ENCODE data around the gene GNG8. TPM values are rescaled to one million over a fixed set of nuclear protein-coding genes. Genes with fewer than 3 reads are reported as not detected.

GNG8 gene
- total and polyA plus RNA-seq, 4 experiments from 2014 or later, result not detected

GRCh38 chr19:46626446-46626845 lies 9.6 kb downstream of the GNG8 start:
- Histone ChIP-seq H3K9me3 (ENCODE audit: control insufficient read depth in 1 of 2, low read length in 2 of 2) (no peaks in the 10 kb centered on the region), H3K27me3 (ENCODE audit: insufficient read depth, low read length) (no peaks in the 10 kb centered on the region), H3K36me3 (ENCODE audit: insufficient read depth, low read length) (no peaks in the 10 kb centered on the region), H3K4me1 (ENCODE audit: insufficient read depth, low read length) (peaks cover 25% of the 10 kb centered on the region), H3K27ac (ENCODE audit: low read depth, low read length) (no peak overlapping the region), H3K4me3 (ENCODE audit: low read length in 2 of 2) (no peak overlapping the region)
- Mint-ChIP-seq H3K27ac (no peak overlapping the region), H3K27me3 (peaks cover 1 to 2% of the 10 kb centered on the region in 2 donors), H3K4me1 (peaks cover 7 to 24% (median 8%) of the 10 kb centered on the region in 4 donors), H3K9me3 (no peaks in the 10 kb centered on the region), H3K36me3 (no peaks in the 10 kb centered on the region), H3K4me3 (no peak overlapping the region)
- DNase-seq, result no peak
- CTCF ChIA-PET (ENCODE audit: partially characterized antibody), result interaction anchor here (1.1 kb wide), 1 partner anchor 35 kb away, joined by 3 read pairs; the partner anchor contains the start of gene DACT3
- intact Hi-C loops (cut with micrococcal nuclease), result no loop called here
- POLR2A ChIA-PET (ENCODE audit: partially characterized antibody), result no interaction called here

DNA sequence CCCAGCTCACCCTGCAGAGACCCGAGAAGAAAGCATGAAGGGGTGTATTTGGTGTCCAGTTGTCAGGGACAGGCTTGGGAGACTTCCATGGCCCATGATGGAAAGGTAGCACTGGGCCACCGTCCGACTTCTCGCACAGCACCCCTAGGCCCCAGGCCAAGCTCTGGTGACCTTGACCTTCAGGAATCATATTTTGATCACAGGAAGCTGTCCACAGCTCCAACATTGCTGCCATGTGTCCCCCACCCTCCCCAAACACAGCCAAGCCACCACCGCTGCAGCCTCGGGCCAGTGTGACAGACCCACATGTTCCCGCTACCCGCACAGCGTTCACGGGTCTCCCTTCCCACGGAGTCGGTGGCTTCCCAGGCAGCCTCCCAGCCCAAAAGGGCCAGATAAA lies 10.3 kb downstream of the GNG8 start:
- Mint-ChIP-seq H3K4me1 (peaks cover 7 to 25% (median 8%) of the 10 kb centered on the region in 4 donors), H3K4me3 (no peak overlapping the region), H3K36me3 (no peaks in the 10 kb centered on the region), H3K27me3 (peaks cover 1 to 2% of the 10 kb centered on the region in 2 donors), H3K9me3 (no peaks in the 10 kb centered on the region), H3K27ac (no peak overlapping the region)
- intact Hi-C loops (cut with micrococcal nuclease), result no loop called here
- CTCF ChIA-PET (ENCODE audit: partially characterized antibody), result interaction anchor here (0.9 to 2.0 kb wide), 2 partner anchors 9 to 12 kb away, joined by 5 to 7 read pairs; no protein-coding TSS in a partner anchor
- H3K4me1 ChIP-seq (ENCODE audit: insufficient read depth, low read length), result peaks cover 26% of the 10 kb centered on the region
- DNase-seq, result no peak
- H3K36me3 ChIP-seq (ENCODE audit: insufficient read depth, low read length), result no peaks in the 10 kb centered on the region
- H3K27ac ChIP-seq (ENCODE audit: low read depth, low read length), result no peak overlapping the region
- POLR2A ChIA-PET (ENCODE audit: partially characterized antibody), result no interaction called here
- no peaks in the 10 kb centered on the region for H3K27me3 ChIP-seq (ENCODE audit: insufficient read depth, low read length)
- no peaks in the 10 kb centered on the region for H3K9me3 ChIP-seq (ENCODE audit: control insufficient read depth in 1 of 2, low read length in 2 of 2)
- no peak overlapping the region for H3K4me3 ChIP-seq (ENCODE audit: low read length in 2 of 2)

- peaks cover 1 to 2% of the 10 kb centered on the region in 2 donors for H3K27me3 Mint-ChIP-seq
- peak in 1 of 5 donors; percentile 29 for DNase-seq
- Histone ChIP-seq H3K27me3 (ENCODE audit: insufficient read depth, low read length) (no peaks in the 10 kb centered on the region), H3K36me3 (ENCODE audit: insufficient read depth, low read length) (no peaks in the 10 kb centered on the region), H3K27ac (ENCODE audit: low read depth, low read length) (no peak within 1 kb of the TSS), H3K9me3 (ENCODE audit: control insufficient read depth in 1 of 2, low read length in 2 of 2) (no peaks in the 10 kb centered on the region), H3K4me3 (ENCODE audit: low read length in 2 of 2) (no peak within 1 kb of the TSS), H3K4me1 (ENCODE audit: insufficient read depth, low read length) (peaks cover 32% of the 10 kb centered on the region)
- peak within 1 kb of the TSS in 6 of 7 donors; percentile 23 to 87 (median 62) for H3K27ac Mint-ChIP-seq
- peak within 1 kb of the TSS; percentile 3 to 79 (median 40) for H3K4me3 Mint-ChIP-seq
- no peaks in the 10 kb centered on the region for H3K36me3 Mint-ChIP-seq
- POLR2A ChIA-PET (ENCODE audit: partially characterized antibody), result no interaction called here
- no peaks in the 10 kb centered on the region for H3K9me3 Mint-ChIP-seq
- peaks cover 7 to 30% (median 11%) of the 10 kb centered on the region in 4 donors for H3K4me1 Mint-ChIP-seq
- intact Hi-C loops (cut with micrococcal nuclease), result no loop called here
- CTCF ChIA-PET (ENCODE audit: partially characterized antibody), result interaction anchor here (0.9 to 2.0 kb wide), 3 partner anchors 8 to 13 kb away, joined by 4 to 7 read pairs (median 5); no protein-coding TSS in a partner anchor
Measured at GRCh38 chr19:46624958-46625661, 10.9 kb downstream of the GNG8 start, which contains the start of gene PTGIR. Gene PTGIR (minus strand): TSS chr19:46625089. CDS start chr19:46624225, 864 bp downstream.

DNA sequence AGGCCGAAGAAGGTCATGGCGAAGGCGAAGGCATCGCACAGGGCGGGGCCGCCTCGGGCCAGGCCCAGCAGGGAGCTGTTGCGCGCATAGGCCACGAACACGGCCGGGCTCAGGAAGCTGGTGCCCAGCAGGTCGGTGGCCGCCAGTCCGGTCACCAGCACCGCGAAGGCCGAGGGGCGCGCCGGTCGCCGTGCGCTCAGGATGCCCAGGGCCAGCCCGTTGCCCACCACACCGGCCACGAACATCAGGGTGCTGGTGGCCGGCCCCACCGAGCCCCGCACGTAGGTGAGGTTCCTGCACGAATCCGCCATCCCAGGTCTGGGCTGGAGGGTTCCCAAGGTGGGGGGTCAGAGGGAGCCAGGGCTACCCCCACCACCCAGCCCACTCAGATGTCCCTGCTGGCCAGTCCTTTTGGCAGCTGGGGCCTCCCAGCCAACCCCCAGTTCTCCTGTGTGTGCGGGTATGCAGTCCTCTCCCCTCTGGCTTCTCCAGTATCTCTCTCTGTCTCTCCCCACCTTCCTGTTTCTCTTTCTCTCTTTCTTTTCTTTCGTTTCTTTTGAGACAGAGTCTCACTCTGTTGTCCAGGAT lies 12.0 kb downstream of the GNG8 start:
- Histone ChIP-seq H3K4me3 (ENCODE audit: low read length in 2 of 2) (no peak overlapping the region), H3K4me1 (ENCODE audit: insufficient read depth, low read length) (peaks cover 40% of the 10 kb centered on the region), H3K27me3 (ENCODE audit: insufficient read depth, low read length) (no peaks in the 10 kb centered on the region), H3K9me3 (ENCODE audit: control insufficient read depth in 1 of 2, low read length in 2 of 2) (no peaks in the 10 kb centered on the region), H3K36me3 (ENCODE audit: insufficient read depth, low read length) (no peaks in the 10 kb centered on the region), H3K27ac (ENCODE audit: low read depth, low read length) (no peak overlapping the region)
- ChIA-PET CTCF (ENCODE audit: partially characterized antibody) (interaction anchor here (2.0 kb wide), 1 partner anchor 7 kb away, joined by 7 read pairs; no protein-coding TSS in a partner anchor), POLR2A (ENCODE audit: partially characterized antibody) (interaction anchor here (1.6 kb wide), 1 partner anchor 12 kb away, joined by 5 read pairs; no protein-coding TSS in a partner anchor)
- Mint-ChIP-seq H3K27me3 (peaks cover 0 to 2% of the 10 kb centered on the region in 2 donors), H3K36me3 (no peaks in the 10 kb centered on the region), H3K4me1 (peaks cover 12 to 41% (median 20%) of the 10 kb centered on the region in 4 donors), H3K27ac (peak overlapping the region in 3 of 7 donors; percentile 22 to 62 (median 60)), H3K4me3 (peak overlapping the region in 3 of 8 donors; percentile 17 to 79 (median 20)), H3K9me3 (no peaks in the 10 kb centered on the region)
- DNase-seq, result no peak
- intact Hi-C loops (cut with micrococcal nuclease), result no loop called here

GRCh38 chr19:46622118-46622446 lies 13.9 kb downstream of the GNG8 start:
- Histone ChIP-seq H3K4me3 (ENCODE audit: low read length in 2 of 2) (no peak overlapping the region), H3K27me3 (ENCODE audit: insufficient read depth, low read length) (no peaks in the 10 kb centered on the region), H3K4me1 (ENCODE audit: insufficient read depth, low read length) (peaks cover 54% of the 10 kb centered on the region), H3K9me3 (ENCODE audit: control insufficient read depth in 1 of 2, low read length in 2 of 2) (no peaks in the 10 kb centered on the region), H3K36me3 (ENCODE audit: insufficient read depth, low read length) (no peaks in the 10 kb centered on the region), H3K27ac (ENCODE audit: low read depth, low read length) (no peak overlapping the region)
- no peak for DNase-seq
- no peaks in the 10 kb centered on the region for H3K9me3 Mint-ChIP-seq
- ChIA-PET CTCF (ENCODE audit: partially characterized antibody) (interaction anchor here (2.4 kb wide), 1 partner anchor 9 kb away, joined by 8 read pairs; no protein-coding TSS in a partner anchor), POLR2A (ENCODE audit: partially characterized antibody) (no interaction called here)
- H3K4me3 Mint-ChIP-seq, result no peak overlapping the region
- intact Hi-C loops (cut with micrococcal nuclease), result no loop called here
- peak overlapping the region in 2 of 7 donors; percentile 25 to 44 for H3K27ac Mint-ChIP-seq
- peaks cover 0 to 2% of the 10 kb centered on the region in 2 donors for H3K27me3 Mint-ChIP-seq
- H3K36me3 Mint-ChIP-seq, result no peaks in the 10 kb centered on the region
- peaks cover 18 to 51% (median 26%) of the 10 kb centered on the region in 4 donors for H3K4me1 Mint-ChIP-seq

DNA sequence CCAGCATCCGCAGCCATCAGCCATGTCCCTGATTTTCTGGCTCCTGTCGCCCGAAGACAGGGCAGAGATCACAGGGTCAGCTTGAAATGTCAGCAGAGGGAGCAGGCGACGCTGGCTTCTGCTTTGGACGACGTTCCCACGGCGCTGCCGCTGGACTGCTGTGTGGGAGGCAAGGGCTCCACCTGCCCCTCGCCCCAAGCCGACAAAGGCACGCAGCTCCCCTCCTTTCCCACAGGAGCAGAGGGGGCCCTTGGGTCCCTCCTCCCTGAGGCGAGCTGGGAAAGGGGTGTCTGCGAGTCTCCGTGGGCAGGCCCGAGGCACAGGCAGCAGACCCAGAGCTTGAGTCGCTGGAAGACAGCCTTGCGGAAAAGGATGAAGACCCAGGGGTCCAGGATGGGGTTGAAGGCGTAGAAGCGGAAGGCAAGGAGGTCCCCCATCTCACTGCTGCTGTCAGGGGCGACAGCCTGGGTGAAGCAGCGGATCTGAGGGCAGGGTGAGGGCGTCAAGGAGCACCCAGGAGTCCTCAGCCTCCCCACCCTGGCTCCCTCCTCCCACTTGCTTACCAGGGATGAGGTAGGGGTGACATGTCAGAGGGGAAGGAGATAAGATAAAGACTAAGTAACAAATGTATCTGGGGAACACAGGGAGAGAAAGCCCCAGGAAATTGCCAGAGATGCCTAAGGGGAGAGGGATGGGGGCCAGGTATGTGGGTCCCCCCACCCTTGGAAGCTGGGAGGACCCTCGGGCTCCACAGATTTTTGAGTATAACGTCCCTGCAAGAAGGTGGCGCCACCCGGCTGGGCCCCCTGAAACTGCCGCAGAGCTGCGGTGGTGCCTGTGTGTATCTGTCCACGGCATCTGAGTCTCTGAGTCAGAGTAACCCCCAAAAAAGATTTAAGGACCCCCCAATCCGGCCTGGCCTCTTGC lies 14.5 kb downstream of the GNG8 start:
- Mint-ChIP-seq H3K27ac (peak overlapping the region in 3 of 7 donors; percentile 27 to 63 (median 44)), H3K36me3 (no peaks in the 10 kb centered on the region), H3K9me3 (no peaks in the 10 kb centered on the region), H3K4me1 (peaks cover 24 to 57% (median 33%) of the 10 kb centered on the region in 4 donors), H3K4me3 (peak overlapping the region in 2 of 8 donors; percentile 12 to 59), H3K27me3 (peaks cover 0 to 2% of the 10 kb centered on the region in 2 donors)
- no peak for DNase-seq
- H3K4me3 ChIP-seq (ENCODE audit: low read length in 2 of 2), result no peak overlapping the region
- no peaks in the 10 kb centered on the region for H3K27me3 ChIP-seq (ENCODE audit: insufficient read depth, low read length)
- H3K9me3 ChIP-seq (ENCODE audit: control insufficient read depth in 1 of 2, low read length in 2 of 2), result no peaks in the 10 kb centered on the region
- intact Hi-C loops (cut with micrococcal nuclease), result no loop called here
- ChIA-PET CTCF (ENCODE audit: partially characterized antibody) (interaction anchor here (1.2 to 11.6 kb wide), 3 partner anchors 9 to 132 kb away, joined by 3 to 188 read pairs (median 8); partner anchors contain the start of gene DACT3), POLR2A (ENCODE audit: partially characterized antibody) (interaction anchor here (1.2 kb wide), 1 partner anchor 12 kb away, joined by 3 read pairs; no protein-coding TSS in a partner anchor)
- H3K4me1 ChIP-seq (ENCODE audit: insufficient read depth, low read length), result peaks cover 61% of the 10 kb centered on the region
- H3K36me3 ChIP-seq (ENCODE audit: insufficient read depth, low read length), result no peaks in the 10 kb centered on the region
- no peak overlapping the region for H3K27ac ChIP-seq (ENCODE audit: low read depth, low read length)

All from CD4-positive, alpha-beta memory T cell (primary cell).